AG08395 (cell line): Measurements from ENCODE around the gene NAV2.
A peak's percentile ranks its signal among the peaks of the same experiment; 100 is the strongest.

Experiments
- DNase-seq: peaks from one replicate; pipeline ENCODE4 v3.0.0; 2012; ENCODE audit warnings: mixed read lengths, low spot score

Gene NAV2

GRCh38 chr11:19977941-19978340 lies 265.3 kb downstream of the NAV2 start:
- no peak for DNase-seq

- DNase-seq, result peak; percentile 74
Measured at GRCh38 chr11:19978668-19979518, 266.3 kb downstream of the NAV2 start.

DNA sequence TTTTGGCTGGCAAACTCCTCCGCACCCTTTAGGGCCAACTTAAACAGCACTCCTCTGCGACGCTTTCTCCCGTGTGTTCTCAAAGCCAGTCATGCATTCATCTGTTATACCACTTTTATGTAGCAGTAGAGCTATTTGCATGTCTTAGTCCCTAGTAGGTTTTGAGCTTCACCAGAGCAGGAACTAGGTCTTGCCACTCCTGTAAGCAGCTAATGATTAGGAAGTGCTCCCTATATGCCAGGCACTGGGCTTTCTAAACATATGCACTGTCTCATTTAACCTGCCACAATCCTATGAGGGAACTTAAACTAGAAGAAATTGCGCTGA lies 266.8 kb downstream of the NAV2 start:
- DNase-seq, result no peak

DNA sequence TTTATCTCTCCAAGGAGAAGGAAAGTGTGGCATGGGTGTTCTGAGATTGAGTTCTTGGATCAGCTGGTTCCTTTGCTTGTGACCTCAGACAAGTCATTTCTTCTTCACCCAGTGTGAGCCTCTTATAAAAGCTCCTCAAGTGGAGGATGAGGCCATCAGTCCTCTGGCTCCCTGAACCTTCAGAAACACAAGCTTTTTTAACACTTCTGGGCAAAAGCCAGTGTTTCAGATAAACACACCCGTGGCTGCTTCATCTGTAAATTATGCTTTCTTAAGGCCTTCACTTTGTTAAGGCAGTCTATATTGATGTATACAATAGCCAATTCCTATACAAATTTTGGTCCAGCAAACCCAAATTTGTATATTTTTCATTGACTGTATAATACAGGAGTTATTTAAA lies 267.8 kb downstream of the NAV2 start:
- DNase-seq, result no peak

GRCh38 chr11:19980957-19981669 lies 268.5 kb downstream of the NAV2 start:
- peak; percentile 74 for DNase-seq

GRCh38 chr11:19982774-19983495 lies 270.3 kb downstream of the NAV2 start:
- no peak for DNase-seq

- no peak for DNase-seq
Measured at GRCh38 chr11:19984048-19984742, 271.6 kb downstream of the NAV2 start.

DNA sequence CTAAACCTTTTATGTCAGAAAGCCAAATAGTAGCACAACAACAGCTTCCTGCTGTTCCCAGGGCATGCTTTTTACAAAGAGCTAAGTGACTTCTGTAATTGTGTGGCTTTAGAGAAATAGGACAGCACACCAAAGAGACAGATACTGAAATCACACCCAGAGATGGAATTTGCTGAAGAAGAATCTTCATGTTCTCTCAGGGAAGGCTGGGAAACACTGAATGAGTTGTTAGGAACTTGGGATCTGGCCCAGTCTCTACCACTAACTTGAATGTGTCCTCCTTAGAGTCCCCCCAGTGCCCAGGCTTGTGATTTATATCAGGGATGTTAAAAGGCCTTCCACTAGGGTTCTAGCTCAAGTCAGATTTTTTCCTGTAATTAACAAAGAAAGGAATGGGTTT lies 272.5 kb downstream of the NAV2 start:
- DNase-seq, result no peak

- no peak for DNase-seq
Measured at GRCh38 chr11:19987331-19987801, 274.7 kb downstream of the NAV2 start.

DNA sequence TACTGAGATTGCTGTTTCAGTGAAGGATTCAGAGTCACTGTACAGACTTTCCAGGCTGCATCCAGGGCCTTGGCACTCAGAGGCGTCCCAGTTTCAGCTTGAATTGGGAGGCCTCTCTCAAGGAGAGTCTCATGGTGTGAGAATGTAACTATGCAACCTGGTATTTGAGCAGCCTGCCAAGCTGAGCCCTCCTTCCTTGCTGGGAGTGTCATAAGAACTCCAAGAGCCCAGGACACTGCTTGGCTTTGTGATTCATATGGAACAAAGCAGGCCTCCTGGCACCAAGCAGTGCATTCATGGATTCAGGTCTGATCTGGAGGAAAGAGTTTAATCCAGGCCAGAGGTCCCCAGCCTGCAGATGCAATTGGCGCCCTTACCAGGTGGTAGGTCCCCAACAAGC lies 276.0 kb downstream of the NAV2 start:
- peak; percentile 95 for DNase-seq

DNA sequence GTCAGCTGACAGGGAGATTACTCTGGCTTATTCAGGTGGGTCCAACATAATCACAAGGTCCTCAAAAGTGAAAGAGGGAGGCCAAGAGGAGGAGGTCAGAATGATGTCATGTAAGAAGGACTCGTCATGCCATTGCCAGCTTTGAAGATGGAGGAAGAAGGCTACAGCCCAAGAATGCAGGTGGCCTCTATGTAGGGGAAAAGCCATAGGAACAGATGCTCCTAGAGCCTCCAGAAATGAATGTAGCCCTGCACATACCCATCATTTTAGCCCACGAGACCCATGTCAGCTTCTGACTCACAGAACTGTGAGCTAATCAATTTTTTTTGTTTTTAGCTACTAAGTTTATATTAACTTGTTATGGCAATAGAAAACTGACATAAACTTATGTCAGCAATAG lies 276.6 kb downstream of the NAV2 start:
- DNase-seq, result no peak

DNA sequence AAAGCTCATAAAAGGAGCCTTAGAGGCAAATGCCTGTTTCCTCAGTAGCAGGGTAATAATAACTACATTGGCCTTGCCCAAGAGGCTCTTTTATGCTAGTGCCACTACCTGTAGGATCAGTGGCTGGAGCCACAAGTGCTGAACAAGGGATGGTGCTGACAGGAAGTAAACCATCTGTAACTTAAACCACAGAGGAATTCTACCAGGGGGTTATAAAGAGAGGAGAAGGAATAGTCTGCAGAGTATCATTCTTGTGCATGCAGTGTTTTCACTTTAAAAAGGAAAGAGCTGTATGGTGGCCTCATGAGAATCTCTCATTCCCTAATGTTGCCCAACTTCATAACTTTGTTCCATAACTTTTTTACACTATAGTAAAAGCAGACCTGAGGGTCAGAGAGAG lies 279.5 kb downstream of the NAV2 start:
- no peak for DNase-seq

GRCh38 chr11:19992998-19993397 lies 280.4 kb downstream of the NAV2 start:
- no peak for DNase-seq

DNA sequence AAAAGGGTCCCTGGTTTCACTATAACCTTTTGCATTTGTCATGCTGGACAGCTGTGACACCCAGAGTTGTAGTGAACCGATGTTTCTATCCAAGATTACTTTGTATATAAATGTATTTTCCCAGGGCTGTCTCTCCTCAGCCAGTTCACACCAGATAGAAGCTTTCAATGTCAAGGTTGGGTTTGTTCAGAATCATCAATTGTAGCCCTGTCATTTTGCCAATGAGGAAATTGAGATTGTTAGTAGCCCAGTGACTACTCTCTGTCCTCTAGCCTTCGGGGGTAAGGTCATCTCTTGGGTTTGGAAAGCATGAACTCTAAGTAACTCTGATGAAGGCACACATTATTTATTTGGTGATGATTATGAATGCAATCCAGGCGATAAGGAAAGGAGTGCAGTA lies 282.0 kb downstream of the NAV2 start:
- no peak for DNase-seq

DNA sequence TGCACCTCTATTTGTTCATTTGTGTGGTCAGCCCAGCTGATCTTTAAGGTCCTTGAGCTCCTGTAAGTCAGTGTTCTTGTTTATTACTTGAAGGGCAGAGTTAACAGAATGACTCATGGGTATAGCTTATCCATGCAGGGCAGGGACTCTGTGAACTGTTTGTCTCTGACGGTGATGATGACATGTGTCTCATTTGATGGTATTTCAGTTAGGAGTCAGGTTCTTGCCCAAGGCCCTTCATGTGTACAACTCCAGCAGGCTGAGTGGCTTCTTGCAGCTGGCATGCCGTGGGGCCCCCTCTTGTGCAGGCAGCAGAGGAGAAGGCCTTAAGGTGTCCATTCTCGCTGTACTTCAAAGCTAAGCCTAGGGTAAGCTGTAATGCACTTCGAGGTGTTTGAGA lies 282.5 kb downstream of the NAV2 start:
- DNase-seq, result peak; percentile 65

DNA sequence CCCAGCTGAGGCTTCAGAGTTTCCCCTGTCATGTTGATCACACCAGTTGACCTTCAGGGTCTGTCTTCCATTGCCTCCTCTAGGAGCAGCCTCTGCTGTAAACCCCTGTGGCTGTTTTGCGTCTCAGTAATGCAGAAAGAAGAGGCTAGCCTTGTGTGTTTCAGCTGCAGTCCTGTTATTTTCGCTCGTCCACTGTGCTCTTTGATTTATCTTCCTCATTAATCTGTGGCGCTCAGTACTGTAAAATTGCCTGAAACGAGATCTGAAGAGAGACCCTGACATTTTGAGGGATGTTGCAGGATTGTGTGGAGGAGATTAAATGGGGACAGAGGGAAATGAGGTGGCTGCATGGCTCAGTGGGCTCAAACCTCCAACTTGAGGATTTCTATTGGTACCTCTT lies 283.9 kb downstream of the NAV2 start:
- no peak for DNase-seq

- DNase-seq, result no peak
Measured at GRCh38 chr11:20000022-20000350, 287.3 kb downstream of the NAV2 start.

DNA sequence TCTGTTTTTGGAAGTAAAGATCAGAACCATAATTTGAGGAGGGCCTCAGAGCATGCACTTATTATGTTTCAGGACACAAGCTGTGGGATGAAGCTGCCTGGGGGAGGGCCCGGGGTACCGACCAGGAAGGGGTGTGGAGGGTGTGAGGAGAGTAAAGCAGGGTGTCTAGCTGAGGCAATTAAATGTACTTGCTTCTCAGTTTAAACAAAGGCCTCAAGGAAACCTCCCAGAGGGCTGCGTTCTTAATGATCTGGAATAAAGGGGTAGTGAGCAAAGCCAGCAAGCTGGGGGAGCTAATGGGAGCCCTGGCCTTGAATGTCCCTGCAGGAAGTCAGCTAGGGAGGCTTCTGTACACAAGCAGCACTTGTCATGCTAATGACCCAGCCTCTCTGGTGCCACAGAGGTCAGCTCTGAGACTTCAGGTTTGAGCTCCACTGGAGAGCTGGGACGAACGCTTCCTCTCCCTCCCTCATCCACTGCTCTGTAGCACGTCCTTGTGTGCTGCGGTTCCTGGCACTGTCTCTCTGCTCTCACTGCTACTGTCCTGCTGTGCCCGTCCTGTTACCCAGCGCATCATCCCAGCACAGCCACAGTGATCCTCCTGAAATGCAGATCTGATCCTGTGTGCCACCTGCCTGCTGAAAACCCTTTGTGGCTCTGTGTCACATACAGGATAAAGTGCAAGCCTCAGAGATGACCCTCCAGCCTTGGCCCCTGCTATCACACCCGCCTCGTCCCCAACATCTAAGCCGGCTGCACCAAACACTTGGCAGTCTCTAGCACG lies 287.9 kb downstream of the NAV2 start:
- DNase-seq, result no peak

DNA sequence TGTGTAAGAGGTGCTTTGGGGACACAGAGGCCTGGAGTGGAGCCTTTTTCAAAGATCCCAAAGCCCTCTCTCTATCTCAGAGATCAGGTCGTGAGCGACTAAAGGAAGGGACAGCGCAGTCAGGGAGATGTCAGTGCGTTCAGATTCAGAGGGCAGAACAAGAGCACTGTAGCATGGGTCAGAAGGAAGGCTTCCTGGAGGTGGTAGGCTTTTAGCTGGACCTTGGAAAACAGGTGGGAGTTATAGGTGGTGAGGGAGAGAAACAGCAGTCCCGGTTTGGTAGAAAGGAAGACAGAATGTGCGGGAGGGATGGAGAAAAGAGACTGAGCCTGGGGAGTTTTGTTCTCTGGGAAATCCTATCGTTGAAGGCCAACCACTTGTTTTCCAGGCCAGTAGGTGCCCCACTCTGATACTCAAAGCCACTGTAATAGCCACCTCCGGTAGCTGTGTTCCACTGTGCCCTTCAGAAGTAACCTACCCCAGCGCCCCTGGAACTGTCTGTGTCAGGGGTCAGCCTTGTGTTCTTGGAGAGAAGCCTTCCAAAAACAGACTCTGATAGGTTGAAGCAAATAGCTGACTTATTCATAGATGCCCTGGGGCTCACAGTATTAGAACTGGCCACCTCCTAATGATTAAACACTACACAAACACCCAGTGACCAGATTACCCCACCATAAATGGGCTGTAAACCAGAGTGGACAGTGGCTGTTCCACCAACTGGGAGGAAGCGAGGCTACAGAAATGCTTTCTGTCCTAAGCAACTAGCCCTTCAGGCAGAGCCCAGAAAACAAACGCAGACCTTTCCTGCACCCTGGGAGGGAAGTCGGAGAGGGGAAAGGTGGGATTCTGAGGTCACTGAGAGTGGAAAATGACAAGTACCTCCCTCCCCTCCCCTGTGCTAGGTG lies 289.9 kb downstream of the NAV2 start:
- no peak for DNase-seq

DNA sequence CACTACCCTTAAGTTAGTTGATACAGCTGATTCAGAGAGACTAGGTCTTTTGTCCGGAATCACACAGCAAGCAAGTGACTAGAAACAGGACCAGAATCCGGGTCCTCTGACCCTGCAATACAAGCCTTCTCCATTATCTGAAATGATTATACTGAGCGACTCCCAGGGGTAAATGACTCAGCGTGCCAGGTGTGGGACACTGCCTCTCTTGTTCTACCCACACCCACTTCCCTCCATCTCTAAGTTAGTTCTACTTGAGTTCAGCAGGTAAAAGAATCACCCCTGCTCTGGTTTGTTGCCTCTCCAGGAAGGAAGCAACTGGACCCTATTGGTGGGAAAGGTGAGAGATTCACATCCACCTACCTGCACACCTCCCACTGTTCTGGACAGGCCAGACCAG lies 290.7 kb downstream of the NAV2 start:
- DNase-seq, result no peak

DNA sequence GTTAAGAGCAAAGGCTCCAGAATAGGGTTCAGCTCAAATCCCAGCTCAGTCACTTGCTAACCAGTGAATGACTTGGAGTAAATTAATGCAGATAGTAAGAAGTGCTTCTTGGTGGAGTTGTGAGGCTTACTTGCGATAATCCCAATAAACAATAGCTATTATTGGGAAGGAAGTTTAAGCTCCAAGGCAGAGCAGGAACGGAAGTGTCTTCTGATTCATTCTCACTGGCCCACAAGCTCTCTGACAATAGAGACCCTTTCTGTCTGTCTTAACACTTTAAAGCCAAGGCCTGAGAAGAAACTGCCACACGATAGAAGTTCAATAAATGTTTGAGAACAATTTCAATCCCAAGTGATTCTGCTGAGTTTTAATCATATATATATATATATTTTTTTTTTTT lies 292.2 kb downstream of the NAV2 start:
- DNase-seq, result no peak
